H9 (cell line): ENCODE results near the gene ELMOD1. TPM values are rescaled to one million over a fixed set of nuclear protein-coding genes. Genes with fewer than 3 reads are reported as not detected.

Source experiments
- DNase-seq: peaks from one replicate; pipeline ENCODE4 v3.0.0-alpha.2; 2017
- H2AFZ ChIP-seq: one replicate; pipeline ENCODE4 v1.6.1; 2013; ENCODE audit warnings: mild to moderate bottlenecking, low read length, control low read depth, moderate library complexity
- H2AK5ac ChIP-seq: 2 replicates; pipeline ENCODE4 v1.6.1; 2013; ENCODE audit warnings: low read length, control low read depth, mixed read lengths; ENCODE audit not compliant: insufficient read length
- H2BK120ac ChIP-seq: one replicate; pipeline ENCODE4 v1.6.1; 2013; ENCODE audit warnings: low read depth, mild to moderate bottlenecking, low read length, control low read depth, inconsistent platforms; ENCODE audit not compliant: poor library complexity, severe bottlenecking
- H2BK12ac ChIP-seq: 2 replicates; pipeline ENCODE4 v1.6.1; 2013; ENCODE audit warnings: low read length, control low read depth, mixed read lengths, low read depth; ENCODE audit not compliant: insufficient read length
- H2BK15ac ChIP-seq: 2 replicates; pipeline ENCODE4 v1.6.1; 2013; ENCODE audit warnings: low read depth, low read length, control low read depth
- H2BK20ac ChIP-seq: one replicate; pipeline ENCODE4 v1.6.1; 2013; ENCODE audit warnings: low read depth, mild to moderate bottlenecking, low read length, control low read depth, inconsistent platforms; ENCODE audit not compliant: poor library complexity, severe bottlenecking
- H2BK5ac ChIP-seq: 2 replicates; pipeline ENCODE4 v1.6.1; 2013; ENCODE audit warnings: low read length, control low read depth, mixed read lengths; ENCODE audit not compliant: insufficient read length
- H3K14ac ChIP-seq: 2 replicates; pipeline ENCODE4 v1.6.1; 2013; ENCODE audit warnings: low read length, control low read depth; ENCODE audit not compliant: insufficient read depth
- H3K18ac ChIP-seq: 2 replicates; pipeline ENCODE4 v1.6.1; 2013; ENCODE audit warnings: low read depth, mild to moderate bottlenecking, mixed read lengths, low read length, control low read depth; ENCODE audit not compliant: insufficient read length
- H3K23ac ChIP-seq: 2 replicates; pipeline ENCODE4 v1.6.1; 2013; ENCODE audit warnings: low read length, control low read depth, mixed read lengths, low read depth; ENCODE audit not compliant: insufficient read length
- H3K23me2 ChIP-seq: 2 replicates; pipeline ENCODE4 v1.6.1; 2013; ENCODE audit warnings: low read depth, mild to moderate bottlenecking, mixed read lengths, low read length, control low read depth; ENCODE audit not compliant: insufficient read length, poor library complexity, severe bottlenecking
- H3K27ac ChIP-seq: 2 replicates; pipeline ENCODE4 v1.5.1; 2013; ENCODE audit warnings: low read length, control low read depth, mixed read lengths, low read depth; ENCODE audit not compliant: insufficient read length
- H3K27me3 ChIP-seq: 2 replicates; pipeline ENCODE4 v1.6.1; 2013; ENCODE audit warnings: low read length, control low read depth, inconsistent platforms; ENCODE audit not compliant: insufficient read depth
- H3K4ac ChIP-seq: 2 replicates; pipeline ENCODE4 v1.6.1; 2013; ENCODE audit warnings: low read depth, mild to moderate bottlenecking, control low read depth, inconsistent platforms, low read length, moderate library complexity
- H3K4me1 ChIP-seq: 2 replicates; pipeline ENCODE4 v1.6.1; 2013; ENCODE audit warnings: low read length, control low read depth, inconsistent platforms; ENCODE audit not compliant: insufficient read depth
- H3K4me2 ChIP-seq: 2 replicates; pipeline ENCODE4 v1.6.1; 2013; ENCODE audit warnings: low read length, control low read depth, mixed read lengths; ENCODE audit not compliant: insufficient read length, insufficient read depth
- H3K56ac ChIP-seq: 2 replicates; pipeline ENCODE4 v1.6.1; 2013; ENCODE audit warnings: low read depth, mild to moderate bottlenecking, mixed read lengths, low read length, control low read depth; ENCODE audit not compliant: insufficient read length
- H3K79me1 ChIP-seq: 2 replicates; pipeline ENCODE4 v1.6.1; 2013; ENCODE audit warnings: low read depth, mild to moderate bottlenecking, moderate library complexity, low read length, control low read depth, inconsistent platforms; ENCODE audit not compliant: insufficient read depth, poor library complexity, severe bottlenecking
- H3K79me2 ChIP-seq: 2 replicates; pipeline ENCODE4 v1.6.1; 2013; ENCODE audit warnings: low read length, control low read depth, inconsistent platforms; ENCODE audit not compliant: insufficient read depth
- H3K9ac ChIP-seq: 2 replicates; pipeline ENCODE4 v1.6.1; 2013; ENCODE audit warnings: low read length, control low read depth, mixed read lengths; ENCODE audit not compliant: insufficient read length; ENCODE audit errors: extremely low read depth
- H3K9me3 ChIP-seq: one replicate; pipeline ENCODE4 v1.6.1; 2013; ENCODE audit warnings: low read depth, low read length, inconsistent platforms; ENCODE audit not compliant: control insufficient read depth
- H3T11ph ChIP-seq: one replicate; pipeline ENCODE4 v1.6.1; 2013; ENCODE audit warnings: mild to moderate bottlenecking, low read length, control low read depth, inconsistent platforms
- H4K20me1 ChIP-seq: one replicate; pipeline ENCODE4 v1.6.1; 2013; ENCODE audit not compliant: control insufficient read depth, insufficient read length, insufficient read depth
- H4K5ac ChIP-seq: 2 replicates; pipeline ENCODE4 v1.6.1; 2013; ENCODE audit warnings: low read depth, mild to moderate bottlenecking, mixed read lengths, low read length, control low read depth; ENCODE audit not compliant: insufficient read length
- H4K8ac ChIP-seq: replicated peaks from 2 replicates; pipeline ENCODE4 v1.6.1; 2013; ENCODE audit warnings: low read length, control low read depth, mixed read lengths, low read depth; ENCODE audit not compliant: insufficient read length
- H4K91ac ChIP-seq: 2 replicates; pipeline ENCODE4 v1.6.1; 2013; ENCODE audit warnings: low read depth, mild to moderate bottlenecking, moderate library complexity, mixed read lengths, low read length, control low read depth; ENCODE audit not compliant: insufficient read length
- H3K27ac Mint-ChIP-seq, 3 experiments: 2 replicates in 2 of 3; 3 replicates in 1 of 3; pipeline ENCODE4 v1.8.0; 2020 to 2021; ENCODE audit warnings: mixed read lengths in 3 of 3, mild to moderate bottlenecking in 1 of 3, moderate library complexity in 1 of 3
- H3K27me3 Mint-ChIP-seq: 2 replicates; pipeline ENCODE4 v1.8.0; 2021; ENCODE audit warnings: low read depth, mild to moderate bottlenecking, moderate library complexity, mixed read lengths
- H3K36me3 Mint-ChIP-seq, 3 experiments: 2 replicates in 2 of 3; 3 replicates in 1 of 3; pipeline ENCODE4 v1.8.0; 2020 to 2021; ENCODE audit warnings: low read depth in 3 of 3, mixed read lengths in 3 of 3; ENCODE audit not compliant: insufficient read depth in 1 of 3
- H3K4me1 Mint-ChIP-seq, 2 experiments: 2 replicates each; pipeline ENCODE4 v1.8.0; 2020; ENCODE audit warnings: mixed read lengths in 2 of 2
- H3K4me3 Mint-ChIP-seq, 2 experiments: 2 replicates in 1 of 2; 3 replicates in 1 of 2; pipeline ENCODE4 v1.8.0; 2020 to 2021; ENCODE audit warnings: mild to moderate bottlenecking in 2 of 2, mixed read lengths in 2 of 2, moderate library complexity in 1 of 2
- H3K9me3 Mint-ChIP-seq, 2 experiments: 2 replicates in 1 of 2; 3 replicates in 1 of 2; pipeline ENCODE4 v1.8.0; 2020; ENCODE audit warnings: mild to moderate bottlenecking in 2 of 2, mixed read lengths in 2 of 2, moderate library complexity in 1 of 2
- WGBS: extraction: QIAGEN DNeasy Blood & Tissue Kit; methylation state at CpG from one replicate; pipeline ENCODE4 v1.1.7; 2013; ENCODE audit warnings: missing lambda C conversion rate, low lambda C conversion rate, mixed read lengths; ENCODE audit not compliant: insufficient read length; ENCODE audit errors: extremely low coverage; 5-methylcytosine and 5-hydroxymethylcytosine counted together
- total RNA-seq: library from RNA; stranded (reverse); gene quantifications from 2 replicates; pipeline ENCODE4 v1.2.1, GENCODE V29; 2021
- TF ChIP-seq, protein P1 (sequence below): fragments of 200-600 bp; sonication (generic); conservative IDR thresholded peaks from 3 replicates; pipeline ENCODE4 v1.8.0; 2021; ENCODE audit warnings: antibody characterized with exemption, mild to moderate bottlenecking

ELMOD1 gene
- total RNA-seq, 1 experiment from 2014 or later: 0.61 TPM

DNA sequence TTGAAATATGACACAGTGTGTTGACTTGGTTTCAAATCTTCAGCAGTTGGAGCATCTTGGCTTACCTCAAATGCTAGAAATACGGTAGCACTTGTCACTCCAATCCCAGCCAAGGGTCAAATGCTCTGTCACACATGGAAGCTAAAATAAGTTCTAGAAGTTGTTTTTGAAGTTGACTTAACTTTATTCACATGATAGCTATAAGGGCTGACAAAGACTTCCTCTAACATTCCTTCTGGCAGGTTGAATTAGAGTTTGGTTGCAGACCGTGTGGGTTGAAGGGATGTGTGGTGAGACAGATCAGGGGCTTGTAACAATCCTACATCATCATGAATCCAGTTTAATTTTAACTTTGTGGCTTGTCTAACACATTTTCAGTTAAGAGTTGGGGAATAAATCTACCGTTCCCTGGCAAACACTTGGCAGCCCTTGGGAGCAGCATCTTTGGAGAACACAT, 116.3 kb downstream of the ELMOD1 start:
- Histone ChIP-seq H3K4me1 (peaks cover 10% of the 10 kb centered on the region; the same call in 1 of the 2 replicates), H2BK20ac (no peak overlapping the region), H3K23me2 (no peaks in the 10 kb centered on the region), H3K4ac (no peak overlapping the region), H4K5ac (no peak overlapping the region), H2BK120ac (no peak overlapping the region), H4K91ac (no peak overlapping the region), H3K56ac (no peak overlapping the region), H2AFZ (no peak overlapping the region), H3K79me2 (no peaks in the 10 kb centered on the region), H2BK15ac (no peak overlapping the region), H3K9me3 (no peaks in the 10 kb centered on the region), H4K8ac (no peak overlapping the region), H3K9ac (no peak overlapping the region), H3K4me2 (no peak overlapping the region), H3K23ac (no peak overlapping the region), H3K18ac (no peak overlapping the region), H2AK5ac (no peak overlapping the region), H3T11ph (no peak overlapping the region), H2BK5ac (no peak overlapping the region), H3K14ac (no peak overlapping the region), H3K79me1 (no peaks in the 10 kb centered on the region), H2BK12ac (no peak overlapping the region), H3K27ac (no peak overlapping the region), H3K27me3 (no peaks in the 10 kb centered on the region), H4K20me1 (no peaks in the 10 kb centered on the region)
- Mint-ChIP-seq H3K4me3 (no peak overlapping the region), H3K9me3 (peaks cover 0 to 4% of the 10 kb centered on the region in 2 experiments; a peak in 2 of 5 replicates), H3K27ac (peak overlapping the region in 1 of 3 experiments; percentile 87; a peak in 3 of 7 replicates), H3K36me3 (no peaks in the 10 kb centered on the region; a peak in 2 of 7 replicates), H3K4me1 (peaks cover 21 to 23% of the 10 kb centered on the region in 2 experiments), H3K27me3 (peaks cover 11% of the 10 kb centered on the region)
- no peak for DNase-seq
- TF ChIP-seq, protein P1, sequence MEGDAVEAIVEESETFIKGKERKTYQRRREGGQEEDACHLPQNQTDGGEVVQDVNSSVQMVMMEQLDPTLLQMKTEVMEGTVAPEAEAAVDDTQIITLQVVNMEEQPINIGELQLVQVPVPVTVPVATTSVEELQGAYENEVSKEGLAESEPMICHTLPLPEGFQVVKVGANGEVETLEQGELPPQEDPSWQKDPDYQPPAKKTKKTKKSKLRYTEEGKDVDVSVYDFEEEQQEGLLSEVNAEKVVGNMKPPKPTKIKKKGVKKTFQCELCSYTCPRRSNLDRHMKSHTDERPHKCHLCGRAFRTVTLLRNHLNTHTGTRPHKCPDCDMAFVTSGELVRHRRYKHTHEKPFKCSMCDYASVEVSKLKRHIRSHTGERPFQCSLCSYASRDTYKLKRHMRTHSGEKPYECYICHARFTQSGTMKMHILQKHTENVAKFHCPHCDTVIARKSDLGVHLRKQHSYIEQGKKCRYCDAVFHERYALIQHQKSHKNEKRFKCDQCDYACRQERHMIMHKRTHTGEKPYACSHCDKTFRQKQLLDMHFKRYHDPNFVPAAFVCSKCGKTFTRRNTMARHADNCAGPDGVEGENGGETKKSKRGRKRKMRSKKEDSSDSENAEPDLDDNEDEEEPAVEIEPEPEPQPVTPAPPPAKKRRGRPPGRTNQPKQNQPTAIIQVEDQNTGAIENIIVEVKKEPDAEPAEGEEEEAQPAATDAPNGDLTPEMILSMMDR: no peak
- WGBS: no CpG with 5 or more reads among the region's 3 CpGs
